Body of pancreas (tissue), 4 donors: ENCODE data around the gene RFTN1. TPM values are rescaled to one million over a fixed set of nuclear protein-coding genes. Genes with fewer than 3 reads are reported as not detected.

Source experiments
- ATAC-seq: fragments of 150-250 bp; one replicate; pipeline ENCODE4 v1.9.1; 2016
- DNase-seq, 4 donors: peaks; one replicate each; pipeline ENCODE4 v3.0.0-alpha.2; 2019
- H3K27ac ChIP-seq, 4 donors: fragments of 200-600 bp; sonication (generic); 1 replicate in 3 of 4; 2 replicates in 1 of 4; pipeline versions ENCODE4 v1.5.1 to v1.6.1; 2016 to 2019; ENCODE audit warnings: mild to moderate bottlenecking in 1 of 4, mixed read lengths in 1 of 4, moderate library complexity in 1 of 4
- H3K27me3 ChIP-seq, 2 donors: fragments of 200-600 bp; sonication (generic); one replicate each; pipeline ENCODE4 v1.6.0; 2016; ENCODE audit warnings: mild to moderate bottlenecking in 1 of 2
- H3K36me3 ChIP-seq, 2 donors: fragments of 200-600 bp; sonication (generic); replicated peaks in 1 of 2; 2 replicates each; pipeline ENCODE4 v1.5.1; 2016; ENCODE audit warnings: low read depth in 2 of 2; ENCODE audit not compliant: insufficient read depth in 1 of 2
- H3K4me1 ChIP-seq: fragments of 200-600 bp; sonication (generic); one replicate; pipeline ENCODE4 v1.6.0; 2016
- H3K4me3 ChIP-seq, 2 donors: fragments of 200-600 bp; sonication (generic); 1 replicate in 1 of 2; 2 replicates in 1 of 2; pipeline ENCODE4 v1.5.1; 2016 to 2019
- H3K9me3 ChIP-seq, 3 donors: fragments of 200-600 bp; sonication (generic); 1 replicate in 2 of 3; 2 replicates in 1 of 3; pipeline ENCODE4 v1.5.1; 2016
- CTCF ChIP-seq, 7 experiments: fragments of 450-650 bp in 4 of 7; fragments of 200-600 bp in 3 of 7; sonication (generic) in 3 of 7; IDR thresholded peaks; one replicate each; pipeline ENCODE4 v1.5.1; 2016 to 2019; ENCODE audit warnings: antibody characterized with exemption in 7 of 7
- POLR2A ChIP-seq, 3 donors: fragments of 450-650 bp; IDR thresholded peaks; one replicate each; pipeline ENCODE4 v1.6.1; 2016; ENCODE audit warnings: antibody characterized with exemption in 3 of 3, mild to moderate bottlenecking in 2 of 3
- WGBS, 2 donors: methylation state at CpG; one replicate each; pipeline ENCODE4 v1.1.5; 2017; 5-methylcytosine and 5-hydroxymethylcytosine counted together
- intact Hi-C: fragments of 100-400 bp; cut with DNase I; formaldehyde crosslinking; loops from one replicate; pipeline ENCODE4 v1.15.1; 2023
- total RNA-seq, 2 donors: library from RNA; depleted of rRNA; stranded (reverse); fragments of >200 nt; gene quantifications; one replicate each; pipeline ENCODE4 v1.1.0, GENCODE V29; 2016

Gene RFTN1
- total RNA-seq, 2 donors from 2014 or later = 6.5 to 28.0 TPM

- ATAC-seq = no peak
- 74 to 75% methylated on average over 5 of the region's 5 CpGs for WGBS, 2 donors
- intact Hi-C loops = no loop called here
Observed at GRCh38 chr3:16423947-16424673, 89.4 kb downstream of the RFTN1 start.

GRCh38 chr3:16423298-16423697, 90.2 kb downstream of the RFTN1 start:
- Histone ChIP-seq H3K4me1 (no peaks in the 10 kb centered on the region), H3K9me3 (no peaks in the 10 kb centered on the region), H3K27ac (no peak overlapping the region), H3K36me3 (no peaks in the 10 kb centered on the region), H3K4me3 (no peak overlapping the region), H3K27me3 (no peaks in the 10 kb centered on the region)
- DNase-seq (no peak), ATAC-seq (no peak)
- WGBS, 2 donors = 13 to 27% methylated on average over 2 of the region's 2 CpGs
- no peak for TF ChIP-seq POLR2A (IDR thresholded peaks at IDR 0.05)
- TF ChIP-seq CTCF (IDR thresholded peaks at IDR 0.05) = no peak
- intact Hi-C loops = no loop called here

More at GRCh38 chr3:16423947-16424673, 89.4 kb downstream of the RFTN1 start:
- DNase-seq = no peak
- H3K4me3 ChIP-seq = no peak overlapping the region
- no peak overlapping the region for H3K27ac ChIP-seq
- TF ChIP-seq POLR2A (IDR thresholded peaks at IDR 0.05) (no peak), CTCF (IDR thresholded peaks at IDR 0.05) (no peak)
- no peaks in the 10 kb centered on the region for H3K9me3 ChIP-seq
- no peaks in the 10 kb centered on the region for H3K36me3 ChIP-seq
- no peaks in the 10 kb centered on the region for H3K27me3 ChIP-seq
- no peaks in the 10 kb centered on the region for H3K4me1 ChIP-seq

- H3K4me1 ChIP-seq = no peaks in the 10 kb centered on the region
- 33 to 40% methylated on average over 5 of the region's 5 CpGs for WGBS, 2 donors
- H3K27me3 ChIP-seq = no peaks in the 10 kb centered on the region
- intact Hi-C loops = no loop called here
- H3K4me3 ChIP-seq = no peak overlapping the region
- H3K36me3 ChIP-seq = no peaks in the 10 kb centered on the region
- no peaks in the 10 kb centered on the region for H3K9me3 ChIP-seq
- no peak for TF ChIP-seq CTCF (IDR thresholded peaks at IDR 0.05)
- TF ChIP-seq POLR2A (IDR thresholded peaks at IDR 0.05) = no peak
- no peak overlapping the region for H3K27ac ChIP-seq
- no peak for ATAC-seq
- no peak for DNase-seq
Observed at GRCh38 chr3:16419640-16420241, 93.8 kb downstream of the RFTN1 start.

GRCh38 chr3:16417945-16418739, 95.4 kb downstream of the RFTN1 start:
- intact Hi-C loops = no loop called here
- H3K27me3 ChIP-seq = no peaks in the 10 kb centered on the region
- no peak for ATAC-seq
- TF ChIP-seq POLR2A (IDR thresholded peaks at IDR 0.05) (no peak), CTCF (IDR thresholded peaks at IDR 0.05) (no peak)
- WGBS, 2 donors = 56 to 61% methylated on average over 5 of the region's 5 CpGs
- H3K4me1 ChIP-seq = no peaks in the 10 kb centered on the region
- H3K27ac ChIP-seq = no peak overlapping the region
- H3K36me3 ChIP-seq = no peaks in the 10 kb centered on the region
- H3K9me3 ChIP-seq = no peaks in the 10 kb centered on the region
- no peak overlapping the region for H3K4me3 ChIP-seq
- no peak for DNase-seq
